GM12865 (cell line): ENCODE results near the gene ADAMTSL4.

Experiments
- DNase-seq: peaks from one replicate; pipeline ENCODE4 v3.0.0; 2010; ENCODE audit warnings: low read depth
- H3K4me3 ChIP-seq: 2 replicates; pipeline ENCODE4 v1.5.1; 2011; ENCODE audit warnings: mild to moderate bottlenecking, low read depth, low read length, control low read depth
- TF ChIP-seq, protein P1 (sequence below): IDR thresholded peaks from 2 replicates; pipeline ENCODE4 v1.5.1; 2011; ENCODE audit warnings: low read length, control low read depth, low read depth, inconsistent platforms; ENCODE audit not compliant: insufficient read depth; ENCODE audit errors: missing control alignments

The ADAMTSL4 gene

GRCh38 chr1:150516616-150517015 lies 32.6 kb upstream of the ADAMTSL4 start:
- TF ChIP-seq, protein P1, sequence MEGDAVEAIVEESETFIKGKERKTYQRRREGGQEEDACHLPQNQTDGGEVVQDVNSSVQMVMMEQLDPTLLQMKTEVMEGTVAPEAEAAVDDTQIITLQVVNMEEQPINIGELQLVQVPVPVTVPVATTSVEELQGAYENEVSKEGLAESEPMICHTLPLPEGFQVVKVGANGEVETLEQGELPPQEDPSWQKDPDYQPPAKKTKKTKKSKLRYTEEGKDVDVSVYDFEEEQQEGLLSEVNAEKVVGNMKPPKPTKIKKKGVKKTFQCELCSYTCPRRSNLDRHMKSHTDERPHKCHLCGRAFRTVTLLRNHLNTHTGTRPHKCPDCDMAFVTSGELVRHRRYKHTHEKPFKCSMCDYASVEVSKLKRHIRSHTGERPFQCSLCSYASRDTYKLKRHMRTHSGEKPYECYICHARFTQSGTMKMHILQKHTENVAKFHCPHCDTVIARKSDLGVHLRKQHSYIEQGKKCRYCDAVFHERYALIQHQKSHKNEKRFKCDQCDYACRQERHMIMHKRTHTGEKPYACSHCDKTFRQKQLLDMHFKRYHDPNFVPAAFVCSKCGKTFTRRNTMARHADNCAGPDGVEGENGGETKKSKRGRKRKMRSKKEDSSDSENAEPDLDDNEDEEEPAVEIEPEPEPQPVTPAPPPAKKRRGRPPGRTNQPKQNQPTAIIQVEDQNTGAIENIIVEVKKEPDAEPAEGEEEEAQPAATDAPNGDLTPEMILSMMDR, result peak; percentile 9
- peak overlapping the region; percentile 67; the same call in 1 of the 2 replicates for H3K4me3 ChIP-seq
- DNase-seq, result peak; percentile 39

GRCh38 chr1:150521196-150521968 lies 27.8 kb upstream of the ADAMTSL4 start:
- no peak for DNase-seq

GRCh38 chr1:150525348-150525747 lies 23.9 kb upstream of the ADAMTSL4 start:
- no peak overlapping the region for H3K4me3 ChIP-seq
- DNase-seq, result no peak
- TF ChIP-seq, protein P1, result no peak

More at GRCh38 chr1:150521196-150521968, 27.8 kb upstream of the ADAMTSL4 start:
- TF ChIP-seq, protein P1, result no peak
- H3K4me3 ChIP-seq, result no peak overlapping the region

DNA sequence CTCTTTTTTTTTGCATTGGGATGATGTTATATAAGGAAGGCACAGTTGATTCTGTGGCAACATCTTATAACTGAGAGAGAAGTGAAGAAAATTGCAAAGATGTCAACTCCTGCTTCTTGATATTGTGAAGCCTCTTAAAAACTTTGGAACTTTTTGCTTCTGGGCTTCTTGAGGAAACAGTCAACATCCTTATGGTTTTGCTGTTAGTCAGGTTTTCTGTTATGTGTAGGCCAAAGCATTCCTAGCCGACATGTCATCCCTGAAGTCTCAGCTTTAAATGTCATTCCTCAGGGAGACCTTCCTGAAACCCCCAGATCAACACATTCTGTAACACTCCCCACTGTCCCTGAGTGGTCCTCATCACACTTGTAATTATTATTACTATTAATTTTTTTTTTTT lies 21.0 kb upstream of the ADAMTSL4 start:
- TF ChIP-seq, protein P1, result no peak
- DNase-seq, result no peak

GRCh38 chr1:150529017-150529416 lies 20.2 kb upstream of the ADAMTSL4 start:
- H3K4me3 ChIP-seq, result no peak overlapping the region
- no peak for DNase-seq
- TF ChIP-seq, protein P1, result no peak

More for the DNA sequence above, 21.0 kb upstream of the ADAMTSL4 start:
- H3K4me3 ChIP-seq, result no peak overlapping the region

DNA sequence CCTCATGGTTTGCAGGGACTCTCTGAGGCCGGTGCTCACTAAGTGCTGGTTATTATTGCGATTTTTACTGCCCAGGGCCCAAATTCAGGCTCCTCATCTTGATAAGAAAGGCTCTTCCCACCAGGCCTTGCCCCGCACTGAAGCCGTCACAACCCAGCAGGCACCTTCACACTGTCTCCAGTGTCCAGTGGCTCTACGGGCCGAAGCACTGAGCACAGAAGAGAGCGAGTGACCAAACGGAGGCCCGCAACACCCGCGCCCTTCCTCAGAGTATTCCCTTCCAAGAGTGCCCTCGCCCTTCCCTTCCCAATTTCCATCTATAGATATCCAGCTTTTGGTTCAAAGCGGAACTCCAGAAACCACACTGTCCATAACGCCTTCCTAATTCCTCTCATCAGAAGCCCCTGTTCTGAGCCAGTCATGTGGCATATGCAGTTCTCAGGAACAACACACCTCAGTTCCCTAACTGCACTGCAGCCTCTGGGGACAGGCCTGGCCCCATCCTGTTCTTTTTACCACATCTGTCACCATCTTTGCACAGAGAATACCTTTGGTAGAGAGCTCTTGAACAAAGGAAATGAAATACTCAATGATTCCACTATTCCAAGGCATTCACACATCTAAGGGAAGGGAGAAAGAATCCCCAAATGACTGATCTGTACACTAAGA lies 18.6 kb upstream of the ADAMTSL4 start:
- TF ChIP-seq, protein P1, result no peak

DNA sequence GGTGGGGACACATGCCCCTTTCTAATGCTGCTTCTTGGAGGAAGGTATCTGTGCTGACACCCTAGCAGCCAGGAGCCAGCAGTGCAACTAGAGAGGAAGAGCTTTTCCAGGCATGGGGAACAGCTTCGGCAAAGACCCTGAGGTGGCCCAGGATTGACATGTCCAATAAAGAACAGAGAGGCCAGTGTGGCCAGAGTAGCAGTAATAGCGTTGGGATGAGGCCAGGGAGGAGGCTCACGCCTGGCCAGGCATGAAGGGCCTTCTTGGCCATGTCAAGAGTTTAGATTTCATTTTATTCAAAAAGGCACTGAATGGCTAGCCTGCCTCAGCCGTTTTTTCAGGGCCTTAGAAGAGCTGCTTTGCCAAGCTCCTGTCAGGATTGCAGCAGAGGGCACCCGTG lies 16.3 kb upstream of the ADAMTSL4 start:
- TF ChIP-seq, protein P1, result no peak
- no peak overlapping the region for H3K4me3 ChIP-seq
- DNase-seq, result no peak

More for the DNA sequence above, 18.6 kb upstream of the ADAMTSL4 start:
- H3K4me3 ChIP-seq, result no peak overlapping the region
- DNase-seq, result no peak
